T-helper 1 cell (primary cell): Measurements from ENCODE around the gene RCE1.

ENCODE experiments used
- DNase-seq, 5 donors: peaks; one replicate each; pipeline ENCODE4 v3.0.0-alpha.2; 2012 to 2020

RCE1 gene

GRCh38 chr11:66869567-66869870, 26.3 kb downstream of the RCE1 start:
- no peak for DNase-seq

GRCh38 chr11:66870131-66870530, 26.9 kb downstream of the RCE1 start:
- no peak for DNase-seq

- DNase-seq: no peak
These were observed 27.6 kb downstream of the RCE1 start for GRCh38 chr11:66870616-66871520.

- no peak for DNase-seq
These were observed 28.3 kb downstream of the RCE1 start for GRCh38 chr11:66871521-66871901.

DNA sequence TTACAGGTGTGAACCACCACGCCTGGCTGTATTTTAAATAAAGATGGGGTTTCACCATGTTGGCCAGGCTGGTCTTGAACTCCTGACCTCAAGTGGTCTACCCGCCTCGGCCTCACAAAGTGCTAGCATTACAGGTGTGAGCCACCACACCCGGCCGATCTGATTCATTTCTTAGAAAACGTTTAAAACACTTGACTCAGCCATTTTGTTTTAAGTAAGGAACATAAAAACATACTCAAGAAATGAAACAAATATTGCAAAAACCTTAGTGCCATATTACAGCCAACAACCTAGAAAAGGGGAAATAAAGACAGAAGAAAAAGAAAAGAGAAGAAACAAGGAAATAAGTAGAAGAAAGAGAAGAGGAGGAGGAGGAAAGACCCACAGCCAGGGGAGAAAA, 31.0 kb downstream of the RCE1 start:
- DNase-seq: no peak

GRCh38 chr11:66875378-66875777, 32.1 kb downstream of the RCE1 start:
- no peak for DNase-seq

- DNase-seq: no peak
These were observed 34.5 kb downstream of the RCE1 start for GRCh38 chr11:66877588-66878385.

DNA sequence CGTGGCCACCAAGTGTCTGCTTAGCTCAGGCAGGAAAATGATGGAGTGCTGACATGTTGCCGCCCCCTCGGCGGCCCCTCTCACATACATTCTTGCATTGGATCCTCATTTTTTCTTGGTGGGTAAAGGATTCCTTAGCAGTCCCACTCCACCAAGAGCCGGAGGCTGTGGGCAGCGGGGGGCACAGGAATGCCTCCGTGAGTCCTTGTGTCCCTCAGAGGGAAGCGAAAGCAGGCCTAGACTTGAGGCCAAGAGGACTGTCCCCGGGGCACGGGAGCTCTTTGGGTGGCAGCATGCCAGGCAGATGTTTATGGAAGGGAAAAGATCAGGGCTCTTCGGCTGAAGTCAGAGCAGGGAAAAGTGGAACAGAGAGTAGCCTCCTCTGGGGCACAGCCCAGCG, 35.2 kb downstream of the RCE1 start:
- no peak for DNase-seq

DNA sequence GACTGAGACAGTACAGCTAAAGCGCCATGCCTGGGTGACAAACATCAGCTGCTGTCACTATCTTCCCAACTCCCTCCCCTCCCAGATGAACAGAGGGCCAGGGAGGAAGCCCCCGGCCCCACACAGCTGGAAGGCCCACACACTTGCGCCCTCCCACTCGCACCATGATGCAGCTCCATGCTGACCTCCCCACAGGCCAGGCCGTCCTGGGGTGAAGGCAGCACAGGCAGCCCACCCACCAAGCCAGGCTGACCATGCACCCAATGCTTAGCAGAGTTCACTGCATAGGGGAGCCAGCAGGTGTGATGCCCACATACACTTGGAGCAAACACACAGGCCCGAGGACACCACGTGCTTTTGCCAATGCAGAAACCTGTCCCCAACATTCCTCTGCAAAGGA, 35.8 kb downstream of the RCE1 start:
- DNase-seq: no peak

- DNase-seq: no peak
These were observed 36.3 kb downstream of the RCE1 start for GRCh38 chr11:66879583-66879982.

GRCh38 chr11:66879999-66880398, 36.8 kb downstream of the RCE1 start:
- no peak for DNase-seq

DNA sequence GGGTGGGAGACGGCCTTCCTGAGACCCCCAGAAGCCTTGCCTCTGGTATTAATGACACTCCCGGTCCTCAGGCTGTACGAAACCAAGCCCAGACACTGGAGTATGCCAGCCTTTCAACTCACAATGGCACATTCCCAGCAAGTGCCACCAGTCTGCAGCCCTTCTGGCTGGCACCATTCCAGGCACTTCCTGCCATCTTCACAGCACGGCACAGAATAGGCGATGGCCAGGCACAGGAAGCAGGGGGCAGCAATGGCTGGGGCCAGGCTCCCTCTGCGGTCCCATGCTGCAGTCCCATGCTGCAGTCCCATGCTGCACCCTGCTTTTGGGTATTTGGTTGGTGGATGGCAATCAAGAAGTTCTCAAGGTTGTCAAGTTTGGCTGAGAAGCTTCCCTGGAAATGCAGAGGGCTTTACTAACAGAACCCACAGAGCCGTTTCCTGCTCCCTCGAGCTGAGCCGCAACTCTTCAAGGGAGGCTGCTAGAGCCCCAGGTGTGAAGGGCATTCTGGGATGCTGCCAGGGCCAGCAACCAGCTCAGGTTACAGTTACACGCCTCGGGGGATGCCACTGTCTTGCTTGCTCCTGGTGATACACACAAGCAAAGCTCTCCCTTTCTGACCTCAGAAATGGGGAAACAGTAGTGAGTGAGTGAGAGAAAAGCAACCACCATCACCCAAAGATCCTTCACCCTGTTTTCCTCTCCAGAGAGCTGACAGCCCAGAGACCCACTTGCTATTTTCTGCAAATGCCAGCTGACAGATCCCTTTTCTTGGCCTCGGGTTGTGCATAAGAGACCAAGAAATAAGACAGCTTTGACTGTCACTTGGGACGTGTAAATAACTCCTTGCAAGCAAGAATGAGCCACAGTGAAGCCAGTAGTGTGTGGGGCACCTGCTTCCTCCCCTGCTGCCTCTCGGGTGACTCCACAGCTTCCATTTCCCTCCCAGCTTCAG, 37.5 kb downstream of the RCE1 start:
- no peak for DNase-seq

GRCh38 chr11:66881451-66881835, 38.2 kb downstream of the RCE1 start:
- no peak for DNase-seq

- DNase-seq: no peak
These were observed 38.7 kb downstream of the RCE1 start for GRCh38 chr11:66881927-66882452.

- DNase-seq: no peak
These were observed 39.3 kb downstream of the RCE1 start for GRCh38 chr11:66882561-66883015.

DNA sequence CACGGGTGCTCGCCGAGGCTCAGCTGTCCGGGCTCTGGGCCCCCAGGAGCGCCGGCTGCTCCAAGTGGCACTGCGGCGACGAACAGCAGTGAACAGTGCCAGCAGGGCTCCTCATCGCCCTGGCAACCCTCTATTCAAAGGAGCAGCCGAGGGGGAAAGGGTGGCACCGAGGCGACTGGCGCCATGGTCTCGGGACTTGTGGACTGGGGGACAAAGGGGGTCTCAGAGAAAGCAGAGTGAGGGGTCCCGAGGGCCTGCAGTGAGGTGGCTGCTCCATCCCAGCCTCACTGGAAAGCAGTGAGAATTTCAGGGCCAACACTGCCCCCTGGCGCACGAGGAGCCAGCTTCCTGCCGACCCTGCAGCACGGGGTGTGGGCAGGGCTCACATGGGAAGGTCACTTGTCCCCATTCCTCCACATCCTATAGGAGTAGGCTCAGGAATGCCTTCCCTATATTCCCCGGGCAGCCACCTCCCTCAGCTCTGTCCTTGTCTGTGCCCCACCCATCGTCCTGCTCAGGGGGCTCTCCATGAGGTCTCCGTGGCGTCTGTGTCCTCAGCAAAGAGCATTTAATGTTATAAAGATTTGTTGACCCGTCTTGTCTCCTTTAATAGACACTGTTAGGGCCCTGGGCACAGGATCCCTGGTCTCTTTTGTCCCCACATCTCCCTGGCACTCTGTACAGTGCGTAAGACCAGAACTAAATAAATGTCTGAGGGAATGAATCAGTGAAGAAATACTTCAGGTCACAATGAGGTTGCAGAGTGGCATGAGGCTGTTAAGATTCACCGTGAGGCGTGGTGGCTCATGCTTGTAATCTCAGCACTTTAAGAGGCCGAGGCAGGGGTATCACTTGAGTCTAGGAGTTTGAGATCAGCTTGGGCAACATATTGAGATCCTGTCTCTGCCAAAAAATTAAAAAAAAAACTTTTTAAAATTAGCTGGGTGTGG, 40.0 kb downstream of the RCE1 start:
- DNase-seq: peak in 3 of 5 donors; percentile 26 to 50 (median 28)

GRCh38 chr11:66884443-66884842, 41.2 kb downstream of the RCE1 start:
- DNase-seq: no peak

DNA sequence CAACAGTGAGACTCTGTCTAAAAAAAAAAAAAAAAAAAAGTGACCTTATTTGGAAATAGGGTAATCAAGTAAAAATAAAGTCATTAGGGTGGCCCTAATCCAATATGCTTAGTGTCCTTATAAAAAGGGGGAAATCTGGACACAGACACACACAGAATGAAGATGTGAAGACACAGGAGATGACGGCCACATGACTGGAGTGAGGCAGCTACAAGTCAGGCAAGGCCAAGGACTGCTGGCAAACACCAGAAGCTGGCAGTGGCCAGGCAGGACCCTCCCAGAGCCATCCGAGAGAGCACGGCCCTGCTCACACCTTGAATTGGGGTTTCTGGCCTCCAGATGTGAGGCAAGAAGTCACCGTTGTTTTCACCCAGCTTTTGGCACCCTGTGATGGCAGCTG, 42.2 kb downstream of the RCE1 start:
- DNase-seq: no peak

DNA sequence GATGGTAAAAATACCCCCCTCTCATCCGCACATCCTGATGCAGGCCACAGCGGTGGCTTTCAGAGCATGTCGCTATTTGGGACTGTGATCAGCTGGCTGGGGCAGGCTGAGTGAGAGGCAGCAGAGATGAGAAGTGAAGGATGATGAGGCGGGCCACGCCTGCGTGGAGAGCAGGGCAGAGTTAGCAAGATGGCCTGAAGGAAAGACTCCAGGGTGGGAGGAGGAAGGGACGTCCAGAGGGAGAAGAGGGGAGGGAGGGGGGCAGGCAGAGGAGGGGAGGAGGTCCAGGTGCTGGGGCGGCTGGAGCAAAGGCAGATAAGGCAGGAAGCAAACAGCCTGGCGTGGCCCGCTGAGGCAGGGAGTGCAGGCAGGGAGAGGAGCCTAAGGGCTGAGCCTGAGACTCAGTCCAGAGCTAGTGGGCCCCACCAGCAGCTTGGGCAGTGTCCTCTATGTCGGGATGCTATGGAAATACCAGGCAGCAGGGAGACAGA, 42.8 kb downstream of the RCE1 start:
- DNase-seq: no peak

DNA sequence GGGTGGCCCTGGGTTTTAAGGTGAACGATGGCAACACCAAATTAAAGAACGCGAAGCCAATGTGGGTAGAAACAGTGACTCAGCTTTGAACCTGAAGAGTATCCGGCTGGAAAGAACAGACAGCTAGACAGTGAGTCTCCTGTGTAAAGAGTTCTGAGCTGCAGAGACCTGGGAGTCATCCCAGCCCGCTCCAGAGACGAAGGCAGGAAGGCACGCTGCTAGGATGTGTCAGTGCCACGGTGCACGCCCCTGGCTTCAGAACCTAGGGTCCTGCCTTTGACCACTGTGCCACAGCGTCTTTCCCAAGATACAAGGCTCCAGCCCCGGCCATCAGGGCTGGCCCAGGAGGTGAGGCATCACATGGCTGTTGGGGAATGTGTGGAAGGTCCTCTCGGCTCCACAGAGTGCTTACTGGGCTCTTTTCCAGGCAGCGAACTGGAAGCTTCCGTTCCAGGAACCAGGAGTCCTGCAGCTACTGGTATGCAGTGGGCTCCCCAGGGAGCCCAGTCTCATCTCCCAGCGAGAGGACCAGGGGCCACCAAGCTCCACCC, 43.5 kb downstream of the RCE1 start:
- DNase-seq: no peak

- no peak for DNase-seq
These were observed 44.3 kb downstream of the RCE1 start for GRCh38 chr11:66887526-66887925.
